UCSD-AML1 (cell line): ENCODE results near the gene PUSL1.

ENCODE experiments used
- DNase-seq: peaks from one replicate; lab custom pipeline; 2025; ENCODE audit not compliant: unreplicated experiment; lab: John Stamatoyannopoulos, UW

PUSL1 gene

GRCh38 chr1:1278620-1279019 is 29.8 kb upstream of the PUSL1 start:
- DNase-seq: no peak

- no peak for DNase-seq
These were observed 29.4 kb upstream of the PUSL1 start for GRCh38 chr1:1279028-1279427.

- DNase-seq: no peak
These were observed 27.5 kb upstream of the PUSL1 start for GRCh38 chr1:1280782-1281481.

GRCh38 chr1:1281533-1282321 is 26.7 kb upstream of the PUSL1 start:
- DNase-seq: no peak

GRCh38 chr1:1282998-1283397 is 25.4 kb upstream of the PUSL1 start:
- no peak for DNase-seq

- DNase-seq: no peak
These were observed 24.6 kb upstream of the PUSL1 start for GRCh38 chr1:1283821-1284220.

GRCh38 chr1:1284221-1285101 is 23.9 kb upstream of the PUSL1 start:
- DNase-seq: no peak

- DNase-seq: no peak
These were observed 23.3 kb upstream of the PUSL1 start for GRCh38 chr1:1285102-1285571.

GRCh38 chr1:1285611-1286311 is 22.6 kb upstream of the PUSL1 start:
- DNase-seq: no peak

GRCh38 chr1:1286313-1287261 is 21.8 kb upstream of the PUSL1 start:
- DNase-seq: no peak

GRCh38 chr1:1287288-1288110 is 20.9 kb upstream of the PUSL1 start:
- DNase-seq: no peak

- DNase-seq: peak; percentile 75
These were observed 18.1 kb upstream of the PUSL1 start for GRCh38 chr1:1290238-1290731.

GRCh38 chr1:1291023-1291528 is 17.3 kb upstream of the PUSL1 start:
- DNase-seq: no peak

- peak; percentile 39 for DNase-seq
These were observed 16.6 kb upstream of the PUSL1 start for GRCh38 chr1:1291548-1292441.

GRCh38 chr1:1292442-1292779 is 16.0 kb upstream of the PUSL1 start:
- DNase-seq: no peak

GRCh38 chr1:1292851-1293250 is 15.5 kb upstream of the PUSL1 start:
- DNase-seq: no peak
